ENCODE measurements around the gene CATSPER2.
"Not testable (repeated sequence)": the region's sequence is repeated elsewhere in the genome, so short reads cannot be mapped to it uniquely, and the experiment has no call there.

CATSPER2 gene

GRCh38 chr15:43592841-43593240 is 55.8 kb downstream of the CATSPER2 start:
- not testable (repeated sequence) for DNase-seq

GRCh38 chr15:43589778-43590466 is 58.7 kb downstream of the CATSPER2 start, which contains the start of gene PPIP5K1:
PPIP5K1 (minus strand) TSS chr15:43590208; CDS start chr15:43584504, 5,704 bp downstream.
- not testable (repeated sequence) for DNase-seq

Measured in NCI-H1417 (cell line).